ENCODE data around the gene LMAN2. TPM values are rescaled to one million over a fixed set of nuclear protein-coding genes. Genes with fewer than 3 reads are reported as not detected.

Gene LMAN2
- total RNA-seq, 1 experiment from 2014 or later: 106 TPM

- WGBS (ENCODE audit: extremely low coverage, insufficient read length, low lambda C conversion rate): no CpG with 5 or more reads among the region's 13 CpGs
- Histone ChIP-seq H2BK15ac (ENCODE audit: low read depth, low read length) (no peak overlapping the region), H3K9ac (ENCODE audit: extremely low read depth, insufficient read length, low read length) (no peak overlapping the region)
Measured at GRCh38 chr5:177310332-177310731, 41.1 kb downstream of the LMAN2 start.

More at GRCh38 chr5:177310332-177310731, 41.1 kb downstream of the LMAN2 start:
- H3K23me2 ChIP-seq (ENCODE audit: insufficient read length, low read depth, low read length, poor library complexity, severe bottlenecking): peaks cover 14% of the 10 kb centered on the region
- Mint-ChIP-seq H3K4me1 (peaks cover 18 to 21% of the 10 kb centered on the region in 2 experiments), H3K36me3 (ENCODE audit: insufficient read depth in 1 of 3, low read depth in 3 of 3) (peaks cover 17 to 22% (median 19%) of the 10 kb centered on the region in 3 experiments), H3K27me3 (ENCODE audit: low read depth) (no peaks in the 10 kb centered on the region; the same call in 1 of the 2 replicates), H3K4me3 (peak overlapping the region; percentile 76 to 88; a peak in 2 of 5 replicates), H3K9me3 (no peaks in the 10 kb centered on the region), H3K27ac (no peak overlapping the region)
- H4K8ac ChIP-seq (replicated peaks; ENCODE audit: insufficient read length, low read depth, low read length): no peak overlapping the region
- H2BK120ac ChIP-seq (ENCODE audit: low read depth, low read length, poor library complexity, severe bottlenecking): no peak overlapping the region
- no peaks in the 10 kb centered on the region for H3K27me3 ChIP-seq (ENCODE audit: insufficient read depth, low read length)
- H4K20me1 ChIP-seq (ENCODE audit: control insufficient read depth, insufficient read depth, insufficient read length): peaks cover 5% of the 10 kb centered on the region
- H3K14ac ChIP-seq (ENCODE audit: insufficient read depth, low read length): no peak overlapping the region
- no peak overlapping the region for H4K5ac ChIP-seq (ENCODE audit: insufficient read length, low read depth, low read length)
- no peak overlapping the region for H2AK5ac ChIP-seq (ENCODE audit: insufficient read length, low read length)
- H3K23ac ChIP-seq (ENCODE audit: insufficient read length, low read depth, low read length): no peak overlapping the region
- no peak overlapping the region for H4K91ac ChIP-seq (ENCODE audit: insufficient read length, low read depth, low read length)
- no peaks in the 10 kb centered on the region for H3K79me1 ChIP-seq (ENCODE audit: insufficient read depth, low read depth, low read length, poor library complexity, severe bottlenecking)
- H3K27ac ChIP-seq (ENCODE audit: insufficient read length, low read depth, low read length): no peak overlapping the region
- no peaks in the 10 kb centered on the region for H3K9me3 ChIP-seq (ENCODE audit: control insufficient read depth, low read depth, low read length)
- H3T11ph ChIP-seq (ENCODE audit: low read length): no peak overlapping the region
- no peak overlapping the region for H3K4ac ChIP-seq (ENCODE audit: low read depth, low read length)
- H3K4me2 ChIP-seq (ENCODE audit: insufficient read depth, insufficient read length, low read length): no peak overlapping the region
- no peak overlapping the region for H2BK5ac ChIP-seq (ENCODE audit: insufficient read length, low read length)
- H3K56ac ChIP-seq (ENCODE audit: insufficient read length, low read depth, low read length): no peak overlapping the region
- H2BK12ac ChIP-seq (ENCODE audit: insufficient read length, low read depth, low read length): no peak overlapping the region
- no peak overlapping the region for H2BK20ac ChIP-seq (ENCODE audit: low read depth, low read length, poor library complexity, severe bottlenecking)
- H2AFZ ChIP-seq (ENCODE audit: low read length): no peak overlapping the region
- DNase-seq: no peak
- H3K79me2 ChIP-seq (ENCODE audit: insufficient read depth, low read length): no peaks in the 10 kb centered on the region
- H3K18ac ChIP-seq (ENCODE audit: insufficient read length, low read depth, low read length): no peak overlapping the region
- no peak for TF ChIP-seq CTCF (conservative IDR thresholded peaks at IDR 0.05)
- no peaks in the 10 kb centered on the region for H3K4me1 ChIP-seq (ENCODE audit: insufficient read depth, low read length)
